ENCODE measurements around the gene P2RX7.

- TF ChIP-seq POLR2A (IDR thresholded peaks at IDR 0.05) = no peak
- TF ChIP-seq CTCF (IDR thresholded peaks at IDR 0.05) = no peak
- TF ChIP-seq EP300 (IDR thresholded peaks at IDR 0.05) = no peak
Observed at GRCh38 chr12:121209221-121209620, 76.5 kb downstream of the P2RX7 start.

Data from ovary (tissue), 3 donors.